B cell (primary cell): ENCODE results near the gene DENND1A.

Source experiments
- EZH2 ChIP-seq: IDR thresholded peaks from 2 replicates; pipeline ENCODE4 v1.6.1; 2012; ENCODE audit warnings: borderline replicate concordance, low read depth, mild to moderate bottlenecking, moderate library complexity, low read length; ENCODE audit not compliant: insufficient read depth, poor library complexity, severe bottlenecking
- TF ChIP-seq, protein P1 (sequence below): fragments of 200-600 bp; IDR thresholded peaks from one replicate; pipeline ENCODE4 v1.8.0; 2022; ENCODE audit warnings: antibody characterized with exemption, mild to moderate bottlenecking

DNA sequence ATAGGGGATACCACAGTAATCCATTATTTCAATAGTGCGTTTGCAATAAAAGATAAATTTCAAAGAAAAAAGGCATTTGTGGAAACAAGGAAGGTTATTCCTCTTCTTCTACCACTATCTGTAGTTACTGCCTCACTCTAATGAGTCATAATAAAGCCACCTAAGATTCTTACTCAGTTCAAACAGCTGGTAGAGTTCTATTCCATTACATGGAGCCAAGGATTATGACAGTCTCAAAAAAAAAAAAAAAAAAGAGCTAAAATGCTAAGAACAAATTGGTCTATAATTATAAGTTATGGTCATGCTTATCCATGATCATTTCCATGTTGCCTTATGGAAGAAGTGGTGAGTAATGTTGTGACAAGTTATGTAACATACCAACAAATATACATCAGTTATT is 46.3 kb downstream of the DENND1A start:
- TF ChIP-seq, protein P1, sequence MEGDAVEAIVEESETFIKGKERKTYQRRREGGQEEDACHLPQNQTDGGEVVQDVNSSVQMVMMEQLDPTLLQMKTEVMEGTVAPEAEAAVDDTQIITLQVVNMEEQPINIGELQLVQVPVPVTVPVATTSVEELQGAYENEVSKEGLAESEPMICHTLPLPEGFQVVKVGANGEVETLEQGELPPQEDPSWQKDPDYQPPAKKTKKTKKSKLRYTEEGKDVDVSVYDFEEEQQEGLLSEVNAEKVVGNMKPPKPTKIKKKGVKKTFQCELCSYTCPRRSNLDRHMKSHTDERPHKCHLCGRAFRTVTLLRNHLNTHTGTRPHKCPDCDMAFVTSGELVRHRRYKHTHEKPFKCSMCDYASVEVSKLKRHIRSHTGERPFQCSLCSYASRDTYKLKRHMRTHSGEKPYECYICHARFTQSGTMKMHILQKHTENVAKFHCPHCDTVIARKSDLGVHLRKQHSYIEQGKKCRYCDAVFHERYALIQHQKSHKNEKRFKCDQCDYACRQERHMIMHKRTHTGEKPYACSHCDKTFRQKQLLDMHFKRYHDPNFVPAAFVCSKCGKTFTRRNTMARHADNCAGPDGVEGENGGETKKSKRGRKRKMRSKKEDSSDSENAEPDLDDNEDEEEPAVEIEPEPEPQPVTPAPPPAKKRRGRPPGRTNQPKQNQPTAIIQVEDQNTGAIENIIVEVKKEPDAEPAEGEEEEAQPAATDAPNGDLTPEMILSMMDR = no peak
- TF ChIP-seq EZH2 = no peak
